SK-N-SH (cell line): ENCODE measurements around the gene KARS1. TPM values are rescaled to one million over a fixed set of nuclear protein-coding genes. Genes with fewer than 3 reads are reported as not detected.

Source experiments
- CTCF ChIA-PET: fragments of 300-600, 350-600 bp; formaldehyde crosslinking; extraction: SDS; loops from one replicate; lab custom pipeline; 2021; lab: Yijun Ruan, JAX
- POLR2A ChIA-PET: fragments of 350-600 bp; sonication (Branson Sonifier 250); formaldehyde crosslinking; extraction: SDS; loops from one replicate; lab custom pipeline; 2020; ENCODE audit warnings: antibody characterized with exemption, inconsistent platforms; lab: Yijun Ruan, JAX
- DNase-seq: peaks from one replicate; pipeline ENCODE4 v3.0.0; 2012
- H2AFZ ChIP-seq: fragments of 200-600 bp; sonication (generic); 2 replicates; pipeline ENCODE4 v1.8.1; 2016; ENCODE audit warnings: antibody characterized with exemption, mild to moderate bottlenecking, low read depth
- H3F3A ChIP-seq: fragments of 200-600 bp; sonication (generic); replicated peaks from 2 replicates; pipeline ENCODE3; 2016; ENCODE audit warnings: antibody characterized with exemption, mild to moderate bottlenecking; ENCODE audit not compliant: insufficient read depth
- H3K27ac ChIP-seq, 2 experiments: fragments of 200-500 bp in 1 of 2; fragments of 200-600 bp in 1 of 2; sonication (Bioruptor generic) in 1 of 2; sonication (generic), shearing (Covaris generic) in 1 of 2; 2 replicates each; pipeline versions ENCODE4 v1.5.1 to v1.6.1; 2014 to 2016; ENCODE audit warnings: low read depth in 2 of 2, inconsistent platforms in 1 of 2, low read length in 1 of 2, mild to moderate bottlenecking in 1 of 2, mixed read lengths in 1 of 2
- H3K27me3 ChIP-seq: fragments of 200-600 bp; sonication (generic), shearing (Covaris generic); 2 replicates; pipeline ENCODE4 v1.6.1; 2016; ENCODE audit warnings: mixed run types; ENCODE audit not compliant: insufficient read depth
- H3K36me3 ChIP-seq, 2 experiments: fragments of 200-500 bp in 1 of 2; fragments of 200-600 bp in 1 of 2; sonication (Bioruptor generic) in 1 of 2; sonication (generic) in 1 of 2; replicated peaks in 1 of 2; 2 replicates each; pipeline versions ENCODE3 to v1.5.1; 2014 to 2016; ENCODE audit warnings: low read length in 1 of 2, mild to moderate bottlenecking in 1 of 2; ENCODE audit not compliant: insufficient read depth in 2 of 2, control insufficient read depth in 1 of 2
- H3K4me1 ChIP-seq, 2 experiments: fragments of 200-500 bp in 1 of 2; fragments of 200-600 bp in 1 of 2; sonication (Bioruptor generic) in 1 of 2; sonication (generic), shearing (Covaris generic) in 1 of 2; 2 replicates each; pipeline versions ENCODE4 v1.5.1 to v1.6.1; 2014 to 2016; ENCODE audit warnings: low read depth in 1 of 2, low read length in 1 of 2, mixed run types in 1 of 2; ENCODE audit not compliant: insufficient read depth in 2 of 2, control insufficient read depth in 1 of 2
- H3K4me2 ChIP-seq: fragments of 200-600 bp; sonication (generic), shearing (Covaris generic); 2 replicates; pipeline ENCODE4 v1.6.1; 2017; ENCODE audit warnings: mixed run types
- H3K4me3 ChIP-seq, 2 experiments: fragments of 200-500 bp in 1 of 2; fragments of 200-600 bp in 1 of 2; sonication (Bioruptor generic) in 1 of 2; sonication (generic), shearing (Covaris generic) in 1 of 2; 2 replicates each; pipeline versions ENCODE4 v1.5.1 to v1.8.1; 2014 to 2016; ENCODE audit warnings: low read depth in 2 of 2, inconsistent platforms in 1 of 2, low read length in 1 of 2, mild to moderate bottlenecking in 1 of 2, mixed read lengths in 1 of 2, moderate library complexity in 1 of 2
- H3K79me2 ChIP-seq: fragments of 200-600 bp; sonication (generic); 2 replicates; pipeline ENCODE4 v1.8.1; 2017; ENCODE audit warnings: mild to moderate bottlenecking; ENCODE audit not compliant: insufficient read depth
- H3K9ac ChIP-seq: fragments of 200-600 bp; sonication (generic); 2 replicates; pipeline ENCODE4 v1.6.1; 2017; ENCODE audit warnings: mixed run types
- H3K9me2 ChIP-seq: fragments of 200-600 bp; sonication (generic); 2 replicates; pipeline ENCODE4 v1.6.1; 2017; ENCODE audit warnings: mixed run types
- H3K9me3 ChIP-seq: fragments of 200-600 bp; sonication (generic); 2 replicates; pipeline ENCODE4 v1.6.1; 2017; ENCODE audit warnings: mixed run types, mild to moderate bottlenecking, moderate library complexity
- H4K20me1 ChIP-seq: fragments of 200-600 bp; sonication (generic); 2 replicates; pipeline ENCODE4 v1.6.1; 2017; ENCODE audit warnings: mild to moderate bottlenecking, mixed run types; ENCODE audit not compliant: insufficient read depth
- CHD2 ChIP-seq: fragments of 150-350 bp; IDR thresholded peaks from 2 replicates; pipeline ENCODE4 v1.6.1; 2018; ENCODE audit warnings: low read length; ENCODE audit not compliant: partially characterized antibody
- EP300 ChIP-seq, 2 experiments: IDR thresholded peaks; 2 replicates each; pipeline versions ENCODE4 v1.4.0 to v1.6.1; 2012; ENCODE audit warnings: borderline replicate concordance in 1 of 2, low read depth in 1 of 2, low read length in 1 of 2
- EZH2phosphoT487 ChIP-seq: fragments of 200-600 bp; sonication (generic); IDR thresholded peaks from 2 replicates; pipeline ENCODE4 v1.6.1; 2017; ENCODE audit warnings: low read depth, mixed run types, mild to moderate bottlenecking, antibody characterized with exemption, moderate library complexity, borderline replicate concordance
- FOSL2 ChIP-seq: IDR thresholded peaks from 2 replicates; pipeline ENCODE4 v1.4.0; 2012; ENCODE audit warnings: low read depth, mild to moderate bottlenecking, moderate library complexity, borderline replicate concordance
- IRF3 ChIP-seq: fragments of 150-350 bp; IDR thresholded peaks from 2 replicates; pipeline ENCODE4 v1.6.1; 2016; ENCODE audit warnings: mild to moderate bottlenecking, low read depth, low read length
- REST ChIP-seq: IDR thresholded peaks from 2 replicates; pipeline ENCODE4 v1.6.1; 2012; ENCODE audit warnings: mild to moderate bottlenecking, low read depth, low read length, moderate library complexity
- SMC3 ChIP-seq: IDR thresholded peaks from 2 replicates; pipeline ENCODE4 v1.6.1; 2012; ENCODE audit warnings: low read depth, low read length, improper control_type of control experiment
- TCF12 ChIP-seq: IDR thresholded peaks from 2 replicates; pipeline ENCODE4 v1.4.0; 2012
- USF1 ChIP-seq: IDR thresholded peaks from 2 replicates; pipeline ENCODE4 v1.4.0; 2012; ENCODE audit warnings: low read depth, borderline replicate concordance
- USF2 ChIP-seq: fragments of 150-350 bp; IDR thresholded peaks from 2 replicates; pipeline ENCODE4 v1.6.1; 2017; ENCODE audit warnings: antibody characterized with exemption, low read length, low read depth, borderline replicate concordance
- WGBS: methylation state at CpG from one replicate; pipeline ENCODE4 v1.1.6; 2017; ENCODE audit warnings: low lambda C conversion rate; 5-methylcytosine and 5-hydroxymethylcytosine counted together
- polyA plus RNA-seq, 3 experiments: library from polyadenylated mRNA; depleted of rRNA; stranded (reverse); fragments of >200 nt; gene quantifications; 2 replicates each; pipeline ENCODE4 v1.2.3, GENCODE V29; 2012

The KARS1 gene
- polyA plus RNA-seq, 1 of the 3 experiments (the other 2 are of a cell fraction) = 134 TPM

- TF ChIP-seq IRF3 (no peak), FOSL2 (no peak), USF2 (no peak), CHD2 (no peak), EZH2phosphoT487 (no peak)
Measured at GRCh38 chr16:75603241-75603640, 44.2 kb downstream of the KARS1 start (continued).

- Histone ChIP-seq H3K79me2 (no peaks in the 10 kb centered on the region), H3K4me3 (no peak overlapping the region; a peak in 1 of 4 replicates), H3K36me3 (peaks cover 50 to 63% of the 10 kb centered on the region in 2 experiments), H3K9ac (no peak overlapping the region), H3K27ac (no peak overlapping the region), H3F3A (peaks cover 2% of the 10 kb centered on the region), H3K9me2 (no peaks in the 10 kb centered on the region), H3K9me3 (no peaks in the 10 kb centered on the region), H3K27me3 (no peaks in the 10 kb centered on the region), H3K4me1 (peaks cover 3 to 4% of the 10 kb centered on the region in 2 experiments; a peak in 1 of 4 replicates), H2AFZ (no peak overlapping the region), H4K20me1 (no peaks in the 10 kb centered on the region), H3K4me2 (no peak overlapping the region)
- CTCF ChIA-PET = interaction anchor here (1.2 kb wide), 1 partner anchor 42 kb away, joined by 3 read pairs; no protein-coding TSS in a partner anchor
- TF ChIP-seq TCF12 (no peak), FOSL2 (no peak), REST (no peak), USF1 (no peak), SMC3 (no peak), EP300 (IDR thresholded peaks at IDR 0.05; ENCODE audit: borderline replicate concordance in 1 of 2, low read depth in 1 of 2, low read length in 1 of 2) (no peak)
- POLR2A ChIA-PET = no interaction called here
- 94% methylated on average over 6 of the region's 6 CpGs for WGBS
- no peak for DNase-seq
Measured at GRCh38 chr16:75599452-75600277, 47.8 kb downstream of the KARS1 start.
